HEK293T (cell line): Measurements from ENCODE around the gene NR3C2.

Source experiments
- CTCF ChIA-PET: fragments of 350-600 bp; formaldehyde crosslinking; extraction: SDS; loops from one replicate; lab custom pipeline; 2021; ENCODE audit warnings: antibody characterized with exemption, inconsistent platforms; lab: Yijun Ruan, JAX
- POLR2A ChIA-PET: fragments of 350-600 bp; formaldehyde crosslinking; extraction: SDS; loops from one replicate; lab custom pipeline; 2020; ENCODE audit warnings: antibody characterized with exemption, inconsistent platforms; lab: Yijun Ruan, JAX
- DNase-seq: peaks from one replicate; pipeline ENCODE4 v3.0.0; 2012; ENCODE audit warnings: mixed read lengths; ENCODE audit errors: extremely low spot score
- ARNT ChIP-seq: fragments of 450-650 bp; IDR thresholded peaks from 2 replicates; pipeline ENCODE4 v1.6.1; 2017; ENCODE audit warnings: mild to moderate bottlenecking
- BHLHE40 ChIP-seq: fragments of 450-650 bp; IDR thresholded peaks from 2 replicates; pipeline ENCODE4 v1.6.1; 2016; ENCODE audit warnings: mild to moderate bottlenecking, moderate library complexity, borderline replicate concordance
- CTBP1 ChIP-seq: fragments of 450-650 bp; IDR thresholded peaks from 2 replicates; pipeline ENCODE4 v1.6.1; 2016; ENCODE audit warnings: borderline replicate concordance
- ELF4 ChIP-seq: fragments of 450-650 bp; IDR thresholded peaks from 2 replicates; pipeline ENCODE4 v1.6.1; 2017; ENCODE audit warnings: antibody characterized with exemption
- FOXA1 ChIP-seq: fragments of 450-650 bp; IDR thresholded peaks from 2 replicates; pipeline ENCODE4 v1.6.1; 2016; ENCODE audit warnings: mild to moderate bottlenecking
- FOXK2 ChIP-seq: fragments of 450-650 bp; IDR thresholded peaks from 2 replicates; pipeline ENCODE4 v1.6.1; 2016; ENCODE audit warnings: mild to moderate bottlenecking
- FOXM1 ChIP-seq: fragments of 450-650 bp; IDR thresholded peaks from 2 replicates; pipeline ENCODE4 v1.6.1; 2017; ENCODE audit warnings: mild to moderate bottlenecking, borderline replicate concordance
- HDGF ChIP-seq: fragments of 450-650 bp; IDR thresholded peaks from 2 replicates; pipeline ENCODE4 v1.6.1; 2017; ENCODE audit warnings: antibody characterized with exemption, borderline replicate concordance
- L3MBTL2 ChIP-seq: fragments of 450-650 bp; conservative IDR thresholded peaks from 2 replicates; pipeline ENCODE4 v1.6.1; 2016; ENCODE audit warnings: mild to moderate bottlenecking
- LEF1 ChIP-seq: fragments of 450-650 bp; IDR thresholded peaks from 2 replicates; pipeline ENCODE4 v1.6.1; 2017; ENCODE audit warnings: mild to moderate bottlenecking, borderline replicate concordance
- NFRKB ChIP-seq: fragments of 450-650 bp; IDR thresholded peaks from 2 replicates; pipeline ENCODE4 v1.6.1; 2016; ENCODE audit warnings: mild to moderate bottlenecking, moderate library complexity
- SP1 ChIP-seq: fragments of 450-650 bp; IDR thresholded peaks from 2 replicates; pipeline ENCODE4 v1.6.1; 2017
- SUZ12 ChIP-seq: fragments of 450-650 bp; IDR thresholded peaks from 2 replicates; pipeline ENCODE4 v1.6.1; 2016; ENCODE audit warnings: mild to moderate bottlenecking
- TARDBP ChIP-seq: fragments of 450-650 bp; IDR thresholded peaks from 2 replicates; pipeline ENCODE4 v1.6.1; 2016
- ZNF384 ChIP-seq: fragments of 450-650 bp; IDR thresholded peaks from 2 replicates; pipeline ENCODE4 v1.6.1; 2016
- TF ChIP-seq, protein P1 (sequence below): fragments of 450-650 bp; IDR thresholded peaks from 2 replicates; pipeline ENCODE4 v1.6.1; 2016

NR3C2 gene

DNA sequence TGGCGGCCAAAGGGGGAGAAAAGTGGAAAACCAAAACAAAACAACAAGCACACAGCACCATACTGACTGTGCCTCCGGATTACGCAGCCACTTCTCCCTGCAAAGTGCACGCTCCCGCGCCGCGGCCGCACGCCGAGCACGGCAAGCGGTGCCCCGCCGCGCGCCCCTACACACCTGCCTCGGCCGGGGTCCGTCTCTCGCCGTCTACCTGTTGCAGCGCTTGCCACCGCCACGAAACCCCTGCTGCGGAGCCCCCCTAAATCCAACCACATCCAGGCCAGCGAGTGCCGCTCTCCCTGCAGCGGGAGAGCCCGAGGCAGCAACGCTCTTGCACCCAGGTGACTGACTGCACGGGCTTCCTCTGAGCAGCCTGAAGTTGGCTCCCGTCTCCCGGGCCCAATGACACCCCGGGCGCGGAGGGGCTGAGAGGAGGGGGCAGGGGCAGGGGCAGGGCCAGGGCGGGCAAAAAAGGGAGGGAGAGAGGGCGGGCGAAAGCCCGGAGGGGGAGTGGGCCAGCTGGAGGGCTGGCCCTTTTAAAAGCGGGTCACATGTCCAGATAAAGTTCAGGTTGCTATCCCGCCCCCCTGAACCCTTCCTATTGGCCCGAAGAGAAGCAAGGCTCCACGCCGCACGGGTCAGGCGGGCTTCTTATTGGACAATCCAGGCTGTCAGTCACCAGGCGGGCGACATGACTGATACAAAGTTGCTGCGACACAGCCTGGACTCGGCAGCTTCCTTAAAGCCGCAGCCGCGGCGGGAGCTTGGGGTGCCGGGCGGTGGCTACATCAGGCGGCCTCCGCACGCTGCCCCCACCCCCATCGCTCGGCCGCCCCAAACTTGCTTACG lies at the start of gene NR3C2:
NR3C2 (minus strand) TSS at position 429 of the 846 bp plus-strand sequence.
- DNase-seq = peak; percentile 94
- TF ChIP-seq ZNF384 = no peak
- peak; percentile 58; the same call in 1 of the 2 replicates for TF ChIP-seq L3MBTL2
- no peak for TF ChIP-seq HDGF
- no peak for TF ChIP-seq BHLHE40
- no peak for TF ChIP-seq LEF1
- TF ChIP-seq SP1 = no peak
- no peak for TF ChIP-seq SUZ12
- TF ChIP-seq FOXA1 = no peak
- no peak for TF ChIP-seq CTBP1
- TF ChIP-seq FOXM1 = no peak
- TF ChIP-seq TARDBP = no peak
- peak; percentile 57 for TF ChIP-seq ELF4
- TF ChIP-seq, protein P1, sequence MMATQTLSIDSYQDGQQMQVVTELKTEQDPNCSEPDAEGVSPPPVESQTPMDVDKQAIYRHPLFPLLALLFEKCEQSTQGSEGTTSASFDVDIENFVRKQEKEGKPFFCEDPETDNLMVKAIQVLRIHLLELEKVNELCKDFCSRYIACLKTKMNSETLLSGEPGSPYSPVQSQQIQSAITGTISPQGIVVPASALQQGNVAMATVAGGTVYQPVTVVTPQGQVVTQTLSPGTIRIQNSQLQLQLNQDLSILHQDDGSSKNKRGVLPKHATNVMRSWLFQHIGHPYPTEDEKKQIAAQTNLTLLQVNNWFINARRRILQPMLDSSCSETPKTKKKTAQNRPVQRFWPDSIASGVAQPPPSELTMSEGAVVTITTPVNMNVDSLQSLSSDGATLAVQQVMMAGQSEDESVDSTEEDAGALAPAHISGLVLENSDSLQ = peak; percentile 99
- no peak for TF ChIP-seq NFRKB
- no peak for TF ChIP-seq ARNT
- no peak for TF ChIP-seq FOXK2
- CTCF ChIA-PET = no interaction called here
- POLR2A ChIA-PET = interaction anchor here (0.8 to 2.3 kb wide), 13 partner anchors 30 to 424 kb away, joined by 3 to 10 read pairs (median 4); no protein-coding TSS in a partner anchor

DNA sequence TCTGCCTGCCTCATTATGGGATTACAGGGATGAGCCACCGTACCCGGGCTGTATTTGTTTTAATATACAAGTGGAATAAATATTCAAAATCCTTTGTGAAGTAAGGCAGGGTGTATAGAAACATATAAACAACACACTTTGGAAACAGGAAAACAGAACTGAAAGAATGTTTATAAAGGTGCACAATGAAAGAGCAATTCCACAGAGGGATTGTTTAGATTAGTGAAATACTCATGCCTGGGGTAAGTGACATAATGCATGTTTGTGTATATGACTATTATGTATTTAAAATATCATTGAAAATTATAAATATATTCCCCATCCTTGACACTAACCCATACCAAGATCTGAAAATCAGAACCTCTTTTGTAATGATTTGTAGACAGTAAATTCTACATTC lies 45.0 kb upstream of the NR3C2 start:
- CTCF ChIA-PET = no interaction called here
- no peak for DNase-seq
- TF ChIP-seq HDGF (no peak), FOXA1 (no peak), TARDBP (no peak), BHLHE40 (no peak), CTBP1 (no peak), SP1 (no peak), ZNF384 (no peak), ELF4 (no peak), FOXK2 (no peak), L3MBTL2 (no peak), ARNT (no peak), FOXM1 (no peak), SUZ12 (no peak), LEF1 (no peak)
- TF ChIP-seq, protein P1 = no peak
- POLR2A ChIA-PET = no interaction called here

DNA sequence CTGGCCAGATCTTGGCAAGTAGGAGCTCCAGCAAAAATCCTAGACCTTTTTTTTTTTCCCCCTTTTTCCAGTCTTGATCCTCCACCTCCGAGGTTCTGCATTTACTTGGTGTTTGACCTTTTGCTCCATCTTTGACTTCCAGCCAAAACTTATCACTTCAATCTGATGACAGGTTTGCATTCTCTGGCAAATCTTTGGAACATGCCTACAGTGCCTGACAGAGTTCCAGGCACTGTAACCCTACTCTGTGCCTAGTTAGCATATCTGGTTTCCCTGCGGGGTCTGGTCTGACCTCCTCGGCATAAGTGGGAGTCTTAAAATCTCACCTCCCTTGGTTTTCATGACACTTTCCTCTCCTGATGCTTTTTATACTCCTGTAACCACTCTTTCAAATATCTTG lies 39.4 kb upstream of the NR3C2 start:
- no peak for TF ChIP-seq ZNF384
- TF ChIP-seq TARDBP = no peak
- TF ChIP-seq NFRKB = no peak
- TF ChIP-seq ELF4 = no peak
- no peak for TF ChIP-seq SP1
- TF ChIP-seq FOXA1 = no peak
- no peak for TF ChIP-seq FOXK2
- no peak for TF ChIP-seq FOXM1
- no peak for TF ChIP-seq SUZ12
- TF ChIP-seq ARNT = no peak
- no peak for TF ChIP-seq LEF1
- no peak for TF ChIP-seq HDGF
- no peak for TF ChIP-seq CTBP1
- TF ChIP-seq BHLHE40 = no peak
- TF ChIP-seq, protein P1 = no peak
- CTCF ChIA-PET = no interaction called here
- no peak for DNase-seq
- POLR2A ChIA-PET = no interaction called here

DNA sequence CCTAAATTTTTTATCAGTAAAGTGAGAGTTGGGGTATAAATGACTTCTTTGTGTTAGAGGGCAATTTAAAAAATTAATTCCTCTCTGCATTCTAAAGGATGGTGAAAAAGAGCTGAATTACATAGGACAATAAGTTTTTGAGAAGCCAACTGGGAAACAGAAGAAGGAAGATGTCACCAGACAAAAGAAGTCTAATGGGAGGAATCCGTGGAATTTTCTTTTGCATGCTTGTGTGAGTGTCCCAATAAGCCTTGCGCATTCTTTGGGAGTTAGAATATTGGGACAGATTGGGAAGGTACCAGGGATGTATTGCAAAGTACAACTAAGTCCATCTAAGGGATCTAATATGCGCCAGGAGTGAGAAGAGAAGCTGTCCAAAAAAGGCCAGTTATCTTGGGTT lies 35.1 kb upstream of the NR3C2 start:
- POLR2A ChIA-PET = no interaction called here
- TF ChIP-seq ZNF384 = no peak
- no peak for TF ChIP-seq TARDBP
- no peak for TF ChIP-seq ELF4
- no peak for TF ChIP-seq ARNT
- no peak for TF ChIP-seq CTBP1
- no peak for TF ChIP-seq LEF1
- TF ChIP-seq FOXM1 = no peak
- TF ChIP-seq FOXK2 = no peak
- TF ChIP-seq, protein P1 = no peak
- no peak for TF ChIP-seq FOXA1
- no peak for TF ChIP-seq HDGF
- TF ChIP-seq BHLHE40 = no peak
- no peak for TF ChIP-seq L3MBTL2
- TF ChIP-seq NFRKB = no peak
- TF ChIP-seq SUZ12 = no peak
- TF ChIP-seq SP1 = no peak
- DNase-seq = no peak
- CTCF ChIA-PET = interaction anchor here (0.6 kb wide), 1 partner anchor 20 kb away, joined by 5 read pairs; no protein-coding TSS in a partner anchor

DNA sequence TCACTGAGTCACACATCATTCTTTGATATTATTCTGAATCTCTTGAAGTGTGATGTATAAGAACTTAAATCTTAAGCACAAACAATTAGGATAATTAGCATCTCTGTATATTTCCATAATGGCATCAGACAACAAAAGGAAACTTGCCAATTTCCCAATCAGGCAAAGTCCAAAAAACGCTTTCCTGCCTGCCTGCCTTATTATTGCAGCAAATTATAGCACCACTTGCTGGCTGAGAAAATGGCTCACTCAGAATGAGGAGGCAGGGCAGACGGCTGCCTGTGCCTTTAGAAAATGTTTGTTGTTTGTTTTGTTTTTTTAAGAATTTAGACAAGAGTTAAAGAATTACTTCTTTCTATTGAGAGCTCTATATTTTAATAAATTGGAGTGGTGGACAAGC lies 27.7 kb upstream of the NR3C2 start:
- no peak for TF ChIP-seq ELF4
- TF ChIP-seq, protein P1 = no peak
- TF ChIP-seq SP1 = no peak
- no peak for TF ChIP-seq LEF1
- TF ChIP-seq NFRKB = no peak
- no peak for TF ChIP-seq BHLHE40
- TF ChIP-seq FOXA1 = no peak
- TF ChIP-seq L3MBTL2 = no peak
- no peak for TF ChIP-seq CTBP1
- no peak for TF ChIP-seq HDGF
- TF ChIP-seq FOXM1 = no peak
- no peak for TF ChIP-seq FOXK2
- no peak for TF ChIP-seq SUZ12
- TF ChIP-seq TARDBP = no peak
- TF ChIP-seq ARNT = no peak
- no peak for TF ChIP-seq ZNF384
- no peak for DNase-seq
- CTCF ChIA-PET = interaction anchor here (1.1 kb wide), 1 partner anchor 545 kb away, joined by 3 read pairs; no protein-coding TSS in a partner anchor
- POLR2A ChIA-PET = no interaction called here
